Panc1 (cell line): ENCODE results near the gene ASTN2. TPM values are rescaled to one million over a fixed set of nuclear protein-coding genes. Genes with fewer than 3 reads are reported as not detected.

Source experiments
- ATAC-seq: fragments of 200-7000 bp; cut with Tn5 transposase; 2 replicates; pipeline ENCODE4 v1.9.1; 2020; ENCODE audit warnings: mild to moderate bottlenecking, moderate library complexity
- BruUV-seq: library from RNA; stranded (reverse); fragments of 400-500 nt; replicated peaks from 2 replicates; lab custom pipeline; 2021; lab: Mats Ljungman, UMichigan
- CTCF ChIA-PET: fragments of 300-600 bp; sonication (Branson Sonifier 250); formaldehyde crosslinking; loops from one replicate; lab custom pipeline; 2022; ENCODE audit warnings: antibody characterized with exemption; lab: Charles Lee
- POLR2A ChIA-PET: fragments of 300-600 bp; sonication (Branson Sonifier 250); formaldehyde crosslinking; loops from one replicate; lab custom pipeline; 2022; ENCODE audit warnings: antibody characterized with exemption; lab: Charles Lee
- DNase-seq: peaks from one replicate; pipeline ENCODE4 v3.0.0-alpha.2; 2010; ENCODE audit warnings: low read depth, low spot score
- H3K27ac ChIP-seq: 2 replicates; pipeline ENCODE4 v1.5.1; 2011; ENCODE audit warnings: mild to moderate bottlenecking, low read length, inconsistent platforms
- H3K27me3 ChIP-seq: fragments of 200-500 bp; sonication (Bioruptor generic); 2 replicates; pipeline ENCODE4 v1.6.0; 2014; ENCODE audit warnings: low read length, inconsistent platforms; ENCODE audit not compliant: control insufficient read depth, insufficient read depth
- H3K36me3 ChIP-seq: fragments of 200-500 bp; sonication (Bioruptor generic); 2 replicates; pipeline ENCODE4 v1.5.1; 2014; ENCODE audit warnings: inconsistent platforms, mild to moderate bottlenecking, low read length, moderate library complexity; ENCODE audit not compliant: control insufficient read depth, insufficient read depth
- H3K4me1 ChIP-seq: 2 replicates; pipeline ENCODE4 v1.5.1; 2011; ENCODE audit warnings: inconsistent platforms, mild to moderate bottlenecking, low read length, moderate library complexity; ENCODE audit not compliant: control insufficient read depth, insufficient read depth
- H3K4me3 ChIP-seq, 2 experiments: 2 replicates each; pipeline ENCODE4 v1.5.1; 2011 to 2012; ENCODE audit warnings: low read depth in 2 of 2, low read length in 2 of 2, mild to moderate bottlenecking in 2 of 2, inconsistent platforms in 1 of 2, moderate library complexity in 1 of 2
- H3K9me3 ChIP-seq: fragments of 200-500 bp; sonication (Bioruptor generic); 2 replicates; pipeline ENCODE4 v1.5.1; 2014; ENCODE audit warnings: low read depth, mild to moderate bottlenecking, inconsistent platforms, low read length, moderate library complexity; ENCODE audit not compliant: control insufficient read depth, insufficient read depth
- CTCF ChIP-seq: fragments of 450-650 bp; IDR thresholded peaks from 2 replicates; pipeline ENCODE4 v1.5.1; 2017; ENCODE audit warnings: mild to moderate bottlenecking
- POLR2AphosphoS5 ChIP-seq: IDR thresholded peaks from 2 replicates; pipeline ENCODE4 v1.6.1; 2012; ENCODE audit warnings: mild to moderate bottlenecking, low read depth, low read length, moderate library complexity
- SIN3A ChIP-seq: IDR thresholded peaks from 2 replicates; pipeline ENCODE4 v1.6.1; 2012; ENCODE audit warnings: low read depth, mild to moderate bottlenecking, low read length, moderate library complexity, borderline replicate concordance; ENCODE audit not compliant: insufficient read depth
- TCF7L2 ChIP-seq: IDR thresholded peaks from 2 replicates; pipeline ENCODE4 v1.6.1; 2011; ENCODE audit warnings: mild to moderate bottlenecking, low read depth, low read length, inconsistent platforms
- in situ Hi-C: cut with HindIII; loops from 2 replicates; pipeline ENCODE4 v1.10.0; 2016; ENCODE audit warnings: low sequenced_read_pairs, low pct_unique_long_range_greater_than_20kb
- intact Hi-C: fragments of 100-400 bp; cut with micrococcal nuclease; formaldehyde crosslinking; loops from one replicate; pipeline ENCODE4 v1.10.0; 2022; ENCODE audit not compliant: unreplicated experiment
- total RNA-seq: library from RNA; stranded (reverse); gene quantifications from one replicate; pipeline ENCODE4 v1.2.1, GENCODE V29; 2021; ENCODE audit not compliant: unreplicated experiment
- TF ChIP-seq, protein P1 (sequence below), 2 experiments: IDR thresholded peaks; 2 replicates each; pipeline ENCODE4 v1.6.1; 2011 to 2012; ENCODE audit warnings: low read depth in 2 of 2, control low read depth in 1 of 2, low read length in 1 of 2, mild to moderate bottlenecking in 1 of 2, moderate library complexity in 1 of 2; ENCODE audit not compliant: insufficient read depth in 1 of 2

The ASTN2 gene
- total RNA-seq, 1 experiment from 2014 or later: 3.9 TPM

DNA sequence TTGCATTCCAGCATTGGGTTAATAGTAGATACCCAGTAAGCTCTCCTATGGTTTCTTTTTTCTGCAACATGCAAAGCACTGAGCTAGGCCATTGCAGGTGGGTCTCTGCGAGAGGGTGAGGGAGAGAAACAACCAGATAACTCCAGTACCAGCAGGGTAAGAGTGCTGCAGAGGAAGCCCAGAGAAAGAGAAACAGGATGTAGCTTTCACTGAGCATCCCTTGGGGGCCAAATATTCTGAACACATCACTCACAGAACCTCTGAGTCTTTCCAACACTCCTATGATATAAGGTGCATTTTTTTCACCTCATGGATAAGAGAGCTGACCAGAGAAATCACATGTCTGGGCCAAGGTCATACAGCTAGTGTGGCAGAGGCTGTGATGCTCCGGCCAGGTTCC lies 651.1 kb downstream of the ASTN2 start:
- ChIA-PET POLR2A (no interaction called here), CTCF (interaction anchor here (0.7 kb wide), 1 partner anchor 98 kb away, joined by 3 read pairs; no protein-coding TSS in a partner anchor)
- BruUV-seq: no TSS peak
- Histone ChIP-seq H3K27ac (no peak overlapping the region), H3K9me3 (no peaks in the 10 kb centered on the region), H3K4me3 (no peak overlapping the region), H3K4me1 (no peaks in the 10 kb centered on the region), H3K36me3 (no peaks in the 10 kb centered on the region), H3K27me3 (no peaks in the 10 kb centered on the region)
- no peak for ATAC-seq
- in situ Hi-C loops (no loop called here), intact Hi-C loops (no loop called here)
- DNase-seq: no peak
- TF ChIP-seq, protein P1, sequence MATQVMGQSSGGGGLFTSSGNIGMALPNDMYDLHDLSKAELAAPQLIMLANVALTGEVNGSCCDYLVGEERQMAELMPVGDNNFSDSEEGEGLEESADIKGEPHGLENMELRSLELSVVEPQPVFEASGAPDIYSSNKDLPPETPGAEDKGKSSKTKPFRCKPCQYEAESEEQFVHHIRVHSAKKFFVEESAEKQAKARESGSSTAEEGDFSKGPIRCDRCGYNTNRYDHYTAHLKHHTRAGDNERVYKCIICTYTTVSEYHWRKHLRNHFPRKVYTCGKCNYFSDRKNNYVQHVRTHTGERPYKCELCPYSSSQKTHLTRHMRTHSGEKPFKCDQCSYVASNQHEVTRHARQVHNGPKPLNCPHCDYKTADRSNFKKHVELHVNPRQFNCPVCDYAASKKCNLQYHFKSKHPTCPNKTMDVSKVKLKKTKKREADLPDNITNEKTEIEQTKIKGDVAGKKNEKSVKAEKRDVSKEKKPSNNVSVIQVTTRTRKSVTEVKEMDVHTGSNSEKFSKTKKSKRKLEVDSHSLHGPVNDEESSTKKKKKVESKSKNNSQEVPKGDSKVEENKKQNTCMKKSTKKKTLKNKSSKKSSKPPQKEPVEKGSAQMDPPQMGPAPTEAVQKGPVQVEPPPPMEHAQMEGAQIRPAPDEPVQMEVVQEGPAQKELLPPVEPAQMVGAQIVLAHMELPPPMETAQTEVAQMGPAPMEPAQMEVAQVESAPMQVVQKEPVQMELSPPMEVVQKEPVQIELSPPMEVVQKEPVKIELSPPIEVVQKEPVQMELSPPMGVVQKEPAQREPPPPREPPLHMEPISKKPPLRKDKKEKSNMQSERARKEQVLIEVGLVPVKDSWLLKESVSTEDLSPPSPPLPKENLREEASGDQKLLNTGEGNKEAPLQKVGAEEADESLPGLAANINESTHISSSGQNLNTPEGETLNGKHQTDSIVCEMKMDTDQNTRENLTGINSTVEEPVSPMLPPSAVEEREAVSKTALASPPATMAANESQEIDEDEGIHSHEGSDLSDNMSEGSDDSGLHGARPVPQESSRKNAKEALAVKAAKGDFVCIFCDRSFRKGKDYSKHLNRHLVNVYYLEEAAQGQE (IDR thresholded peaks at IDR 0.05; ENCODE audit: insufficient read depth in 1 of 2, low read depth in 2 of 2, low read length in 1 of 2): no peak
- no peak for TF ChIP-seq POLR2AphosphoS5
- no peak for TF ChIP-seq CTCF
- no peak for TF ChIP-seq SIN3A
- TF ChIP-seq TCF7L2: no peak

DNA sequence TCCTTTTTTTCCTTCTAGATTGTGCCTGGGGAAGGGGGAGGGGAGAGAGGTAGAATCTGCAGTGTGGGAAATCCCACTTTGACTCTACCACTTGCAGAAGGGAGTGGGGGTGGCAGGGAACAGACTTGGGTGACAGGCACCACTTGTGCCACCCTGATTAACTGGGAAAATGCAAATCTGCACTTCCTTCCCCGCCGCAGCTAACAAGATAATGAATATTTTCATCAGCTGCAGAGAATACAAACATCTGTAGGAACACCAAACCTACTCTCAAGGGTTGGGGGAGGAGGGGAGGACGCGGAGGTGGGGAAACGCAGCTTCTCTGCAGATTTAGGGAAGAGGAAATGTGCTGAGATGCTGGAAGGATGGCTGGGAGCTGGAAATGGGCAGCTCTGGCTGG lies 654.2 kb downstream of the ASTN2 start:
- CTCF ChIA-PET: no interaction called here
- ATAC-seq: no peak
- TF ChIP-seq, protein P1 (IDR thresholded peaks at IDR 0.05; ENCODE audit: insufficient read depth in 1 of 2, low read depth in 2 of 2, low read length in 1 of 2): no peak
- TF ChIP-seq TCF7L2 (no peak), CTCF (no peak), SIN3A (no peak), POLR2AphosphoS5 (no peak)
- BruUV-seq: no TSS peak
- DNase-seq: no peak
- no peaks in the 10 kb centered on the region for H3K4me1 ChIP-seq
- H3K4me3 ChIP-seq: no peak overlapping the region
- H3K36me3 ChIP-seq: no peaks in the 10 kb centered on the region
- in situ Hi-C loops: no loop called here
- intact Hi-C loops: no loop called here
- H3K9me3 ChIP-seq: no peaks in the 10 kb centered on the region
- POLR2A ChIA-PET: no interaction called here
- no peak overlapping the region for H3K27ac ChIP-seq
- no peaks in the 10 kb centered on the region for H3K27me3 ChIP-seq
